LHCN-M2 (cell line): ENCODE data around the gene TEAD1. TPM values are rescaled to one million over a fixed set of nuclear protein-coding genes. Genes with fewer than 3 reads are reported as not detected.

ENCODE experiments used
- DNase-seq: peaks from one replicate; pipeline ENCODE4 v3.0.0-alpha.2; 2012; ENCODE audit warnings: low read depth
- total RNA-seq: library from RNA; depleted of rRNA; stranded (reverse); fragments of >200 nt; gene quantifications from 2 replicates; pipeline ENCODE4 v1.2.3, GENCODE V29; 2014

Gene TEAD1
- total RNA-seq, 1 experiment from 2014 or later: 105 TPM

DNA sequence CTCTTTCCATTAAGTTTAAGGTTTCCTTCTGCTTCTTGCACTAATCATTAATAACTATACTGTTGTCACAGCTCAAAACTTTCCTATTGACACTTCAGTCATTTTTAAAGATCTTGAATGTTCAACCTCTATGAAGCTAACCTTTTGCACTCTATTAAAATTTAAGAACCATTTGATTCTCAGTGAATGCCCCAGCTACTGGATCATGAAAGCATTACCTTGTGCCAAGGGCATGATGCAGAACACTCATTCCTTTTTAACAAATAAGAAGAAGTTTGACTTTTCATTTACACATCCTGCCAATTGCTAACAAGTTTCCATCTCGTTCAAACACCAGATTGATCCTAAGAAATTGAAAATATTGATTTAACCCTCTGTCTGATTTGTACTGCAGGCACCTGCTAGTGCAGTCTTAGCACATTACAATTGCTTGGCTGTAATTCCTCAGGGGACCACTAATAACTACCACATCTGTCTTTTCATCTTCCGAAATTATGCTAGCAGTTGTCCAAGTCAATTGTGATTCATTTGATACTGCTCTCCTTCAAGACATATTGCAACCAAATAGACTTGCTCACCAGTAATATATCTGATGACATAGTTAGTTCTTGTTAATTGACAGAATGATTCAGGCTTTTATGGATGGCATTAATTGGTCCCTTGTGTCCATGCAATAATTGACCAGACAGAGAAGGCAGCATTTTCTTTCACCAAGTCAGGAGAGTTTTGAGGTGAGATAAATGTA is 158.4 kb downstream of the TEAD1 start:
- DNase-seq: peak; percentile 85

DNA sequence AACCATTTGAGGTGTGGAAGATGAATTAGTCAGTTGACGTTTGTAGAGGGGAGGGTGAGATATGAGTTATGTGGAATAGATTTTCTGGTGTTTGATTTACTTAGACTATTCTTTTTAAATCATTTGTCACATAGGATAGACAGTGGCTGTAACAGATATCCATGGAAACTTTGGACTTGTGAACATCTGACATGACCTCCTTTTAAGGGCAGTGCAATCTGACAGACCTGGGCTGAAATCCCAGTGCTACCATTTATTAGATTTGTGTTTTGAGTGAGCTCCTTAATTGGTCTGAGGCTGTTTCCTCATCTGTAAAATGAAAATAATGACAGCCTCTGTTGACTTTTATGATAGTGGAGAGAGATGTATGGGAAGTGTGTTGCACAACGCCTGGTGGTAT is 159.9 kb downstream of the TEAD1 start:
- no peak for DNase-seq

DNA sequence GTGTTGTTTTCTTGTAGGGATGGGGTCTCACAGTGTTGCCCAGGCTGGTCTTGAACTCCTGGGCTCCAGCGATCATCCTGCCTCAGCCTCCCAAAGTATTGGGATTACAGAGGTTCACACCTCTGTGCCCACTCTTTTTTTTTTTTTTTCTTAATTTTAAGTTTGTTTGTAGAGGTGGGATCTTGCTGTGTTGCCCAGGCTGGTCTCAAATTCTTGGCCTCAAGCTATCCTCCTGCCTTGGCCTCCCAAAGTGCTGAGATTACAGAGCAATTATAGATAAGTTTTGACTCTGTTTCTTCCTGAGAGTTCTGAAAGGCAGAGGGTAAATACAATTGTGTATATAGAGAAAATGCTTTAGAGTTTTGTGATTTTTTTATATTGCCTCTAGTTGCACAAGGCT is 160.4 kb downstream of the TEAD1 start:
- DNase-seq: no peak

DNA sequence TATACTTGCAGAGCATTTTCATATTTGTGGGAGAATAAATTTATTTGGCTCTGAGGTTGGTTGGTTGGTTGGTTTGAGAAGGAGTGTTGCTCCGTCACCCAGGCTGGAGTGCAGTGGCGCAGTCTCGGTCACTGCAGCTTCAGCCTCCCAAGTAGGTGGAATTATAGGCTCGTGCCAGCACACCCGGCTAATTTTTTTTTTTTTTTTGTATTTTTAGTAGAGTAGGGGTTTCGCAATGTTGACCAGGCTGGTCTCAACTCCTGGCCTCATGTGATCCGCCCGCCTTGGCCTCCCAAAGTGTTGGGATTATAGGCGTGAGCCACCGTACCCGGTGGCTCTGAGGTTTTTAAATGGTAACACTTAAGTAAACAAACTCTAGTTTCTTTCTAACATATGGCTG is 161.1 kb downstream of the TEAD1 start:
- DNase-seq: no peak

DNA sequence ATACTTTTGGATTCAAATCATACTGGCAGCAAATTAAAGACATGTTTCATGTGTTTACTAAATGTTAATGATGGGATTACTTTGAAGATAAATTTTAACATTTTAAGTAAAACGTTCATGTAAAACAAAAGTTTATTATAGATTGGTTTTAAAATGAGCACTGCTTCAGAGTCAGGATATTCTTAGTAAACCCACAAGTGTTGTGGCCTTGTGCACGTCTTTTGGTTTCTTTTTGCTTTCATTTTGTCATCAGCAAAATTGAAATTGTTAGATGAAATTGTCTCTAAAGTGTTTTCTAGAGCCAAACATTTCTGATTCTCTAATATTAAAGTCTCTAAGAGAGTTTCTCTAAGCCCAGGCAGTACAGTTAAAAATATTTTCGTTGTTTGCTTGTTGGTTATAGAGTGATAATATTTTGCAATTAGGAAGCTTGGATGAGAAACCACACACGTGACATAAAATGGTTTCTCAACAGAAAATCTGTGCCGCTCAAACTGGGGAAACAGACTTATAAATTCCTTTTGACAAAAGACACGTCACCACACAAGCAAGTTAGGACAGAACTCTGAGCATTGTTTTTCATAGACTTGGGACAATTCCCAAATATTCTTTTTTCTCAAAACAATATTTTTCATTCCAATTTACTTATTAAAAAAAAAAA is 164.4 kb downstream of the TEAD1 start:
- peak; percentile 80 for DNase-seq

DNA sequence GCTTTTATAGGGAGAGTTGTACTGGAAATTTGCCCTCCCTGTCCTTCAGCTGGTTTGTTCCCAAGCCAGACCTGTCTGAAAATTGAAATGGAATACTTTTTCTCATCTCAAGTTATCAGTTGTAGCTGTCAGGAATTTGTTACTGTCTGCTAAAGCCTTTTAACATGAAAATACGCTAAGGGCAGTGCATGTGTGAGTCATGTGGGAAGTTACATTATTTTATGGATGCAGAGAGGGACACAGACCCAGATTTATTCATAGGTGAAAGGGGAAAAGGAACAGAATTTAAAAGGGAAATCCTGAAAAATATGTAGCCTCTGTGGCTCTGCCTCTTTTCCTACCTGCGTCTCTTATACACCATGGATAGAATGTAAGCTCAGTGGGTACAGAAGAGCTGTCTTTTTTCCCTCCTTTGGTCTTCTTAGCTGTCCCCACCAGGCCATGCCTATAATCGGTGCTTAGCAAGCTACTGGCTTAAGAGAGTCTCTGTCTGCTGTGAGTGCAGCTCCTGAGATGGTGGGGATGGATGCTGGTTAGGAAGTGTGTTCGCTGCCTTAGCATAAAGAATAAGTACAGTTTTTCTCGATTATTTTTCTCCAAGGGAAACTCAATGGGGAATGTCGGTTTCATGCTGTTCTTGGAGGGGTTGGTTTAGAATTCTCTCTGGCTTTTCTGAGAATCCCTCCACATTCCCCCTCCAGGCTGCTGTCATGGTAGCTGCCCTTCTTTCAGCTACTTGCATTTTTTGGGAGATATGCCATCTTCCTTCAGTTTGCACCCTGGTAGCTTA is 166.8 kb downstream of the TEAD1 start:
- DNase-seq: peak; percentile 55

GRCh38 chr11:12841946-12842630 is 167.9 kb downstream of the TEAD1 start:
- peak; percentile 70 for DNase-seq

- peak; percentile 65 for DNase-seq
These were observed 168.9 kb downstream of the TEAD1 start for GRCh38 chr11:12842933-12843636.

DNA sequence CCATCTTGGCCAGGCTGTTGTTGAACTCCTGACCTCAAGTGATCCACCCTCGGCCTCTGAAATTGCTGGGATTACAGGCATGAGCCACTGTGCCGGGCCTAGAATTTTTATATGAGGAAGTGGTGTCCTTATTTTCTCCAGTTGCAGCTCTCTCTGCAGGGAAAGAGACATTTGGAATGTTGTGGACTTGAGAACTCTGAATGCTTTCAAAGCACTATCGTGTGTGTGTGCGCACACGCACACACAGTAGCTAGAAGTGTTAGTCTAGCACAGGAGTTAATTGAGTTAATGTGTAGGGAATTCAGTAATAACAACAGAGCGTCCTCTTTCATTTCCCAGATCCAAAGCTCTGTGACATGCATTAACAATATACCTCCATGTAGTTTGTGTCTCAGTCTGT is 170.9 kb downstream of the TEAD1 start:
- DNase-seq: peak; percentile 30

GRCh38 chr11:12845739-12846358 is 171.6 kb downstream of the TEAD1 start:
- DNase-seq: peak; percentile 47

DNA sequence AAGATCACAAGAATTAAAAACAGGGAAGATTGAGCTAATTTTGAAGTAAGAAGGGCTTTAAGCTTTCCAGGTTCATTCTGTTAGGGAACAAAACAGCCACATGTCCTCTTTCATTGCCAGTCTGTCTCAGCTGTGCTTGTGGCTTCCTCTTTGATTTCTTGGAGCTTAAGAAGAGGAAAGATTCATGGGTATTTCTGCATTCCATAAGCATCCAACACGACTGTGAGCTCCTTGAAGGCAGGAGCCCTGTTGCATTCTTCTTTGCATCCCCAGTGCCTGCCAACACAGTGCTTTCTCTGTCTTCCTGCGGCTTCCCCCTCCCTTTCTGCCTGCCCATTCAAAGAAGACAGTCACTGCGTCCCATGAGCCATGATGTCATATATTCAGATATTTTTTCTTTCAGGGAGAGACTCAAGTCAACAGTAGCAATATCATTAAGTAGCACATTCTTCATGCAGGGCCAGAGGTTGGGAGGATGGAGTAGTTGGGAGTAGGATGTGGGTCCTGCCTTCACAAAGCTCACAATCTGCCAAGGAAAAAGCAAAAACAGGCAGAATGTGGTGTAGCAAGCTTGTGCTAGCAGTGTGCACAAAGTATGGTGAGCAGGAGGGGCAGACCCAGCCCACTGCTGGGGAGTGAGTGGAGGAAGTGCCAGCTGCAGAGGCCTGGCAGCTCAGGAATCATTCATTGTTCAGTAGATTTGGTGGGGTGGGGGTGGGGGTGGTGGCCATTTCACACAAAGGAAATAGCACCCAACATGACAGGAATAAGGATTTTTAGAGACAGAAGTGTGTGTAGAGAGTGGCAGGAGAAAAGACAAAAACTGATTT is 172.8 kb downstream of the TEAD1 start:
- DNase-seq: peak; percentile 29

DNA sequence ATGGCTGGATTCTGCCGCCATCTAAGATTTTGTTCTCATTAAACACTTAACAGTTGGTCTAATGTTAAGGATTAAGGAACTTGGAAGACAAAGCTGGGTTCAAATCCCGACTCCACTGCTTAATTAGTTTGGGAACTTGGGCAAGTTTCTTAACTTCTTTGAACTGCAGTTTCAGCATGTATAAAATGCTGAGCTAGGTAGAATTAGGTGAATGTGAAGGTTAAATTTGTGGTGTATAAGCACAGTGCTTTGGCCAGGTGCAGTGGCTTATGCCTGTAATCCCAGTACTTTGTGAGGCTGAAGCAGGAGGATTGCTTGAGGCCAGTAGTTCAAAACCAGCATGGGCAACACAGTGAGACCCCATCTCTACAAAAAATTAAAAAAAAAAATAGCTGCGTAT is 174.2 kb downstream of the TEAD1 start:
- DNase-seq: no peak

GRCh38 chr11:12853325-12853651 is 179.1 kb downstream of the TEAD1 start:
- DNase-seq: no peak

DNA sequence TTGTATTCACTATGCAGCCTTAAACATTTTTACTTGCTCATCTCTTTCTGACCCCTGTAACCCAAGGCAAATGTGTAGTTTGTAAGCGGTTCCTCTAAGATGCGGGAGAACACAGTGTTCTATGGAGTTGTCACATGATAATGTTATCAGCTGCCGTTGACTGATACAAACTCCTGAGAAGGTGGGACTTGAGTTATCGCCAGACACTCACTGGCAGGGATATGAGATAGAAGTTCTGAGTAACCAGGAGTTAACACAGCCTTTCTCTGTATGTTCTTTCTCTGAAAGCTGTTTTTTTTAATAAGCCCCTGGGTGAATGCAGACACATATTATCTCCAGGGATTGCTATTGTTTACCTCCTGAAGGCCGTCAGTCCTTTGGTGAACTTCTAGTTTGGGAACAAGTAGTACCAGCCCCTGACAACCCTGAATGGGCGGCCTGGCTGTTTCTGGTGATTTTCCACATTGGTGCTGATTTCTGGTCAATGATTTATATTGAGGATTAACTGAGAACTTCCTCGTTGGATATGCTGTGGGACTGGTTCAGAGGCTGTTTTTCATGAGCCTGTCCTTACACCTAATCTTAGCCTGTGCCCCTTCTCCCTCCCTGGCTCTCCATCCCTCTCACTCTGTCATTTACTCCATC is 179.6 kb downstream of the TEAD1 start:
- DNase-seq: peak; percentile 83

DNA sequence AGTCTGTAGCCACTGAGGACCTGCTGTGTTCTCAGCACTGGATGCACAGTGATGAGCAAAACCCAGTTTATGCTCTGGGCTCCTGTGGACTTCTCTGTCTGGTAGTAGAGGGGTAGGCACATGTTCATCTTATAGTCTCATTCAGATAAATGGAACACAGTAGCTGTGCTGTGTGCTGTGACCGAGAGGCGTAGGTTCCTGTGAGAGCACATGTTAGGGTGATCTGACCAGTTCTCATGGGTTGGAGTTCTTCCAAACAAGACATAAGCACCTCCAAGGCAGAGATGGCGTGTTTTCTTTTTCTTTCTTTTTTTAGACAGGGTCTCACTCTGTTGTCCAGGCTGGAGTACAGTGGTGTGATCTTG is 180.1 kb downstream of the TEAD1 start:
- DNase-seq: no peak

DNA sequence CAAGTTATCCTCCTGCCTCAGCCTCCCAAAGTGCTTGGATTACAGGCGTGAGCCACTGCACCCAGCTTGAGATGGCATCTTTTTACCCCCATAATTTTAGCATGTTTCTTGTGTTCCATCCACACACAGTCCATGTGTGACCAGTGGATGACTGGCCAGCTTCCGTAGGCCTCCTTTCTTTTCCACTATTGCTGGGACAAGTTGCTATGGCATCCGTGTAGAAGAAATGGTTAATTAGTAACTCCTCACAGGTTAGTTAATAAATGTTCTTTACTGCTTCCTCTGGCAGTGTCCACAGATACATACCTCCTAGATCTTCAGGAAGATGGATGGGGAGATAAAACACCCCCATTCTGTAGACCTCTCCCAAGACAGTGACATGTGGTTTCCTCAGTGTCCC is 180.6 kb downstream of the TEAD1 start:
- DNase-seq: no peak

- no peak for DNase-seq
These were observed 182.1 kb downstream of the TEAD1 start for GRCh38 chr11:12856338-12856737.

DNA sequence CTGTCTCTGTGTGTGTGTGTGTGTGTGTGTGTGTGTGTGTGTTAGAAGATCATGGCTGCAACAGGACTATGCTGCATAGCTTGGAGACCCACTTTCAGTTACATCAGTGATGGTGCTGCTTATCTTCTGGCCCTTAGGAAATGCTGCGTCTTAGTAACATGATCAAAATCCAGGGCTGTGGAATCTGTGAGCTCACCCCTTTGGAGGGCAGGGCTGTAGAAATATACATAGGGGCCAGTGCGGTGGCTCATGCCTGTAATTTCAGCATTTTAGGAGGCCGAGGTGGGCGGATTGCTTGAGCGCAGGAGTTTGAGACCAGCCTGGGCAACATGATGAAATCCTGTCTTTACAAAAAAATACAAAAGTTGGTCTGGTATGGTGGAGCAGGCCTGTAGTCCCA is 183.4 kb downstream of the TEAD1 start:
- DNase-seq: no peak

DNA sequence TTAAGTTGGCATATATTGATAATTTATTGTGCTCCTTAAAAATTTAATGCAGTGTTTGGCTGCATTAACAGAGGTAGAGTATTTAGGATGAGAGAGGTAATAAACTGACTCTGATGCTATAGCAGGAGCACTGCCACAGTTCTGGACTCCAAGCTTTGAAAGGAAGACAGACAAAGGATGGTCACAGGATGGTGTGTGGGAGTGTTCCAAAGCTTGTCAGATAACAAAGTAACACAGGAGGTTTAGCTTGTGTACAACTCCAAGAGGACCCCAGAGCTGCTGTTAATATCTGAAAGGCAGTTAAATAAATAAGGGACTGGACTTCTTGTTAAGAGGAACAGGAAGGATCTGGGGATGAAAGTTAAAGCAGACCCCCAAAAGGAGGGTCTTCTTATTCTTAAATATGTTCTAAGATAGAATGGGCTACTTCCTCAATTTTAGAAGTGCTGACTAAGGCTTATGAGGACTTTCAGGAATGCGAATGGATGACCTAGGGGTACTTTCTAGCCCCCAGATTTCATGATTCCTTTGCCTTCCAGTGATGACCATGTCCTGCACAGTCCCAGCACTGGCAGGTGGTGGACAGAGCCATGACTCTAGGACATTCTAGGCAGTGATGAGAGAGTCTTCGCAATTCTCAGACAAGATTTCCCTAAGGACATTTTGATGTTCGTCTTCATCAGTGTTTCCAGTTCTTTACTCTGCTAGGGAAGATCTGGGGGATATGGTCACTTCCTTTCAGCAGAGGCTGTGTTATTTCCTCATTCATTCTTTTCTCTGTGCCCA is 185.8 kb downstream of the TEAD1 start:
- no peak for DNase-seq
